SIG-M5 treated with dmso at 0.1 percent for 504 hours (cell line): ENCODE results near the gene AXIN1.

Source experiments
- DNase-seq: peaks from one replicate; lab custom pipeline; 2025; ENCODE audit not compliant: unreplicated experiment; lab: John Stamatoyannopoulos, UW

The AXIN1 gene

DNA sequence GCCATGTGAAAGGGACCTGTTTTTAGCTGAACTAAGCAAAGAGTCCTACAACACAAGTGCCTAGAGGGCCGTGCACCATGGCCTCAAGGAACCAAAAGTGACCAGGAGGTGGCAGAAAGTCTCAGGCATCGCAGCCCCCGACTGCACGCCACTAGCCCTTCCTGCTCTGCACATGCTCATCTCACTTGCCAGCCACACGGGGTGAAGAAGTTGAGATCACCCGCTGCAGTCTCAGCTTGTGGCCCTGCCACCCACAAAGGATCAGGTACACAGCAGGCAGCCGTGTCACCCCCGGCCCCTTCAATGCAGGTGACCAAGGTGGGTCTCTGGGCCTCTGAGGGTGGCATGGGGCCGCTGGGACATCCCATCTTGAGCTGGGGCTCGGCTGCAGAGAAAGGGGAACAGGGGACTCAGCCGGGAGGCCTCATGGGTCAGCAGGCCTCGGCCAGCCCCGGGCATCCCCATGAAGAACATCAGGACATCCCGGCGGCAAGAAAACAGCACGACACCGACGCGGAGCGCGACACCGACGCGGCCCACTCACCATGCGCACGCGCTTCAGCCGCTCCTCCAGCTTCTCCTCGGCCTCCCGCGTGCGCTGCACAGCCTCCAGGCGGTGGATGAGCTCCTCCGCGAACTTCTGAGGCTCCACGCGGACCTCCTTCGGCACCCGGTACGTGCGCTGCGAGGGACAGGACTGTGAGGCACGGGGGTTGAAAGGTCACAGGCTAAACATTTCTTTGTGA, 48.6 kb downstream of the AXIN1 start:
- DNase-seq = no peak

DNA sequence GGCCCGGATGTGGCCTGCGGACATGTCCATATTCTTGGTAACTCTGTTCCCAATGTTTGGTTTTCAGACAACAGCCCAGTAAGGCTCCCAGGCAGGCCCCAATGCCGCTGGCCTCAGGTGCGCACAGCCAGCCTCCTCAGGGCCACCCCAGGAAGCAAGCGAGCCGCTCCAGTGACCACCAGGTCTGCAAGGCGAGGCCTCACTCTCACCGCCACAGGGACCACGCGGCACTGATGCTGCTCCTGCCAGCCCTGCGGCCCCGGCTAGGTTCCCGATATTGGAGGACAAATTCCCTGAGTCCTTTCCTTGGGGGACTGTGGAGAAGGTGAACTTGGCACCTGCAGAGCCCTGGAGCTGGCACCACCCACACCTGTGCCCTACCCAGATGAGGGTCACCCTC, 50.6 kb downstream of the AXIN1 start:
- DNase-seq = no peak

DNA sequence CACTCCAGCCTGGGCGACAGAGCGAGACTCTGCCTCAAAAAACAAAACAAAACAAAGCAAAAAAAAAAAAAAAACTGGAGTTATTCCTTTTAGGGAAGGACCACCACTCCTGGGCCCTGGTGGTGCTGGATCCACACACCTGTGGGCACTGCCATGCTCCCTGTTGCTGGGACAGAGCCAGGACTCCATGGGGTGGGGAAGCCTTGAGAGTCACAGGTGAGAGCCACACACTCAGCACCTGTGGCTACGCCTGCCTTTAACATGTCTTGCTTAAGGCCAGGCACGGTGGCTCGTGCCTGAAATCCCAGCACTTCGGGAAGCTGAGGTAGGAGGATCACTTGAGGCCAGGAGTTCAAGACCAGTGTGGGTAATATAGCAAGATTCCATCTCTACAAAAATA, 51.3 kb downstream of the AXIN1 start:
- no peak for DNase-seq

GRCh38 chr16:297832-298231, 54.7 kb downstream of the AXIN1 start:
- no peak for DNase-seq

DNA sequence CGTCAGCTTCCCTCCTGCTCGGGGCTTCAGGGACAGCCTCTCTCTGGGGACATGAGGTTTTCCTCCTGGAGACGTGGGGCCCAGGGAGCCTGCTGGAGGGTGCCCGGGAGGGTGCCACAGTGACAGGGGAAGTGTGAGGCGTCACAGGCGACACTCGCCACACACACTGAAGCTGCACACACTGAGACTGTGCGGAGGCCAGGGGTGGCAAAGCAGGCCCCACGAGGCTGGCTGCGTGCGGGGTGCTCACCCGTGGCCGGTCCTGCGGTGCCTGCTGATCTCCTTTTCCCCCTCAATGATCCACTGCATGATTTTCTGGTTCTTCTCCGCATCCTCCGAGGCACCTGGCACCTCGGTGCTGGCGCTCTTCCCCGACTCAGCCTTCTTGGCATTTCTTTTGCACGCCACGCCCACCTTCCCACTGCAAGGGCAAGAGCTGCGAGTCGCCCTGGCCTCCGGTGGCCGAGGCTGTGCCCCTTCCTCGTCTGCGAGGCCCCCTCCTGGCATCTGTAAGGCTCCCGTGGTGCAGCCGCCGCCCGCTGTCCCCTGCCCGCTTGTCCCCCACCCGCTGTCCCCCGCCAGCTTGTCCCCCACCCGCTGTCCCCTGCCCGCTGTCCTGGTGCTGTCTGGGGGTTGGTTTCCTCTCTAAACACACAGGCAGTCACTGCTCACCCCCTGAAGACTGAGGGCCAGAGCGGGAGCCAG, 55.6 kb downstream of the AXIN1 start:
- DNase-seq = no peak

DNA sequence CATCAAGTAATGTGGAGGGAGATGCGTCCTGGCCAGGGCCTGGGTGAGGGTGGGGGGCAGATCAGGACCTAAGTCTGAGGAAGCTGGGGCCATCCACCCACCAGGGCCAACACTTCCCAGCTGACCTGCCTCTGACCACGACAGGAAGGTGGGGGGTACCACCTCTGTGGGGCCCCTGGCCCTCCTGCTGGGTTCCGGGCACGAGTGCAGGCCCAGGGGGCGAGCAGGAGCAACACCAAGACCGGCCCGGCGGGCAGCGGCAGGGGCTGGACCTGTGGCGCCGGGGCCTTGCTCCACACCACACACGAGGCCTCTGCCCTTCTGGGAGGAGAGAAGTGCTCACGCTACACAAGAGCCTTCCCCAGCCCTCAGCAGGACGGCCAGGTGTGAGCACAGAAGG, 56.2 kb downstream of the AXIN1 start:
- DNase-seq = no peak

DNA sequence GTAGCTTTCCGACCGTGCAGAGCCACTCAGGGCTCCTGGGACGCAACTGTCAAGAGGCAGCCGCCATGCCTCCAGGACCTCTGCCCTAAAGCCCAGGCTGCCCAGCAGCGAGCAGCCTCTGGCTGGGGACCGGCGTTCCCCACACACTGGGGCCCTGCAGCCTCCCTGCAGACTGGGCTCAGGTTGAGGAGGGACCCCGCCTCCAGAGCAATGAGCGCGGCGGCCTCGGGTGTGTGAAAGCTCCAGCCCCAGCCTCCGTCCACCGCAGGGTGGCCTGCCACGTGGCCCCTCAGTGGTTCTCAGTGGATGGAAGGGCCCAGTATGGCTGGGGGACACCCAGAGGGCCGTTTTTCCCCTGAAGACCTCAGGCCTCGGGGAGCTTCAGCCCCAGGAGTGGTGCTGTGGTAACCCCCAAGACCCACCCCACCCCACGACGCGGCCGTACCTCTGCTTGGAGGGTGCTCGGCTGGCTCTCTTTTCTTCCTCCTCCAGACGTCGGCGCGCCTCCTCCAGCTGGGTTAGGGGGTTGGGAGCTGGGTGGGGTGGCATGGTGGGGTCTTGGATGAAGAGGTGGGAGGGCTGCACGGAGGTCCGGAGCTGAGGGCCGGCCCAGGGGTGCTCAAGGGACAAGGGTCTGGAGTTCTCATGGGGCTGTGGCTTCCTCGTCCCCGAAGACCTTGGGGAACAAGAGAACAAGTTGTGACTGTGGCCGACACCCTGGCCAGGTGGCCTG, 59.3 kb downstream of the AXIN1 start:
- no peak for DNase-seq

- no peak for DNase-seq
Measured at GRCh38 chr16:291539-291938, 61.0 kb downstream of the AXIN1 start.

DNA sequence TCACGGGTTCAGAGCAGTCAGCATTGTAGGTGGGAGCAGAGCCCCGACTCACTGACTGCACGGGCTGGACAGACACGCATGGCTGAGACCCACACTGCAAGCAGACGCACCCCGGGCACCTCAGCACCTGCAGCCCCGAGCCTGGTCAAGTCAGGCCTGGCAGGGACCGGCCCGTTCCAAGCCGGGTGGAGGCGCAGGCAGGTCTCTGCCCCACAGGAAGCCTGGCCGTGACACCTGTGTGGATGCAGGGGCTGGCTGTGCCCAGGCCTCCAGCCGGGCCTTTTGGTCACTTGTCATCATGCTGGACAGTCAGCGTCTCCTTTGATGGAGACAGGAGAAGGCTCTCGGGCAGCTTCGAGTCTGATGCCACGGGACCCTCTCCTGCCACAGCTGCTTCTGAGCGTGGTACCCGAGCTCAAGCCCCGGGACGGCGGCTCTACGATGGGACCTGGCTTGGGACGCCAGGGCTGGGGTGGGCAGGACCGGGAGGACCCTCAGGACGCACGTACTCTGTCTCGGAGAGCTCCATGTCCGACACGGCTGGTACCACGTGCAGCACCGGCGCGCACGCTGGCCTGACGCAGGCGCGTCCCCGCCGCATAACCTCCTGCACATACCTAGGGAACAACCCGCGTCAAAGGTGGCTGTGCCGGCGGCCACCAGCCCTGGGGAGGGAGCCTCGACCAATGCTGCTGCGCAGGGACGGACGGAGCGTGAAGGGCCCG, 61.7 kb downstream of the AXIN1 start:
- DNase-seq = no peak

DNA sequence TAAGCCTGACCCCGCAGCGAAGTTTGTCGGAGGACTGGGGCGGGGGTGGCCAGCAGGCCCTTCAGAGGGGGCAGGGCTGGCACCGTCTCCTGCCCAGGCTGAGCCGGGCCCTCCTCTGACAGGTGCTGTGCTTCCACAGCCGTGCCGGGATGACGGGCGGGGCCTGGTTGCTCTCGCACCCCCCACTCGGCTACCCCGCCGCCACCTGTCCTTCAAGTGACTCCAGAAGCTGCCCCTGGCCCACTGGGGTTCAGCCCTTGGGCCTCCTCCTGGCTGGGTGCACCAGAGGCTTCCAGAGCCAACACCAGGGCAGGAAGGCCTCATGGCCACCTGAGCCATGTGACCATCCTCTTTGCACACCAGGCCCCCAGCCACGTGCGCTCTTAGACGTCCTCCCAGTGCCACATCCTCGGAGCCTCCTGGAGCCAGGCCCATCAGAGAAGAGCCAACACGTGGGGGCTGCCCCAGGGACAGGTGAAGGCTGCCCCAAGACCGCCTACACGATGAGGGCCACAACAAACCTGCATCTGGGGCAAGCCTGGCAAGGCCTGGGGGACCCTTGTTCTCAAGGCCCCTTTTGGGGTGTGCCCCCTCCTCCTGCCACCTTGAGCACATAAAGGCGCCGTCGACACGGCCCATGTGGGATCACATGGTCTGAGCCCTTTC, 62.4 kb downstream of the AXIN1 start:
- DNase-seq = no peak

GRCh38 chr16:289395-289997, 63.0 kb downstream of the AXIN1 start:
- no peak for DNase-seq

GRCh38 chr16:287981-288920, 64.3 kb downstream of the AXIN1 start:
- no peak for DNase-seq

DNA sequence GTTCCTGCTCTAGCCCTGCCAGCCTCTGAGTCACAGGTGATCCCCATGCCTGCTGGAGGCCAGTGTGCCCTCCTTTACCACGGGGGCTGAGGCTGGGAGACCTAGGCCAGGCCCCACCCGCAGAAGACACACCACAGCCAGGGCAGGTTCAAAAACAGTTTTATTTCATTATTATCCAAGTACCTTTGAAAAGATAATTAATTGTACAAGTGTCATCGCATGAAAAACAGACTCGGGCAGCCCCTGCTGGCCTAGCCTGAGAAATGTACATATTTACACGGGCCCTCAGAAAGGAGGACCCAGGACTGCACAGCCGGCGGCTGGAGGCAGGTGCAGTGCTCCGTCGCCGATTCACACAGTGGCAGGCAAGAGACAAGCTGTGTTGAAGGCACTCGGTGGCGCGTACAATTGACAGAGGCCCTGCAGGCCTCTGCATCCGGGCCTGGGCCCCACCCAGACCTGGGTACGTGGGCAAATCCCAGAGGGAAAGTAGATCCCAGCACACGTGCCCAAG, 65.2 kb downstream of the AXIN1 start:
- no peak for DNase-seq

- DNase-seq = no peak
Measured at GRCh38 chr16:286491-287297, 65.8 kb downstream of the AXIN1 start.

DNA sequence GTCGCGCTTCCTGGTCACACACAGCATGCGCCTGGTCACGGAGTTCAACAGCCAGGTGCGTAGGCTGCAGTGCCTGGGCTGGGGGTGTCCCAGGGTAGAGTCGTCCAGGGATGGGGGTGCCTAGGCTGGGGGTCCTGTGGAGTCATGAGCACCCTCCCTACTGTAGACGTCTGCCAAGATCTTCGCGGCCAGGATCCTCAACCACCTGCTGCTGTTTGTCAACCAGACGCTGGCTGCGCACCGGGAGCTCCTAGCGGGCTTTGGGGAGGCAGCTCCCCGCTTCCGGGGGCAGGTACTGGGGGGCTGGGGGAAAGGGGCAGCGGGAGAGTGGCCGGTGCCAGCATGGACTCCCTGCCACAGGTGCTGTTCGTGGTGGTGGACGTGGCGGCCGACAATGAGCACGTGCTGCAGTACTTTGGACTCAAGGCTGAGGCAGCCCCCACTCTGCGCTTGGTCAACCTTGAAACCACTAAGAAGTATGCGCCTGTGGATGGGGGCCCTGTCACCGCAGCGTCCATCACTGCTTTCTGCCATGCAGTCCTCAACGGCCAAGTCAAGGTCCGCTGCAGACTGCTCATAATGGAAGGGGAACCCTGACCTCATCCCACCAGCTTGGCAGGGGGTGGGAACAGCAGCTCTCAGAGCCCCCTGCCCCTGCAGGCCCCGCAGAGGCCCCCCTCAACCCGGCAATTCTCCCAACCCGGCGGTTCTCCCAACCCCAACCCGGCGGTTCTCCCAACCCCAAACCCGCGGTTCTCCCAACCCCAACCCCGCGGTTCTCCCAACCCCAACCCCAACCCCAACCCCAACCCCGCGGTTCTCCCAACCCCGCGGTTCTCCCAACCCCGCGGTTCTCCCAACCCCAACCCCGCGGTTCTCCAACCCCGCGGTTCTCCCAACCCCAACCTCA, 67.1 kb downstream of the AXIN1 start:
- no peak for DNase-seq

GRCh38 chr16:284204-285120, 68.1 kb downstream of the AXIN1 start:
- DNase-seq = no peak
